ENCODE measurements around the gene CMTR1.

Gene CMTR1

DNA sequence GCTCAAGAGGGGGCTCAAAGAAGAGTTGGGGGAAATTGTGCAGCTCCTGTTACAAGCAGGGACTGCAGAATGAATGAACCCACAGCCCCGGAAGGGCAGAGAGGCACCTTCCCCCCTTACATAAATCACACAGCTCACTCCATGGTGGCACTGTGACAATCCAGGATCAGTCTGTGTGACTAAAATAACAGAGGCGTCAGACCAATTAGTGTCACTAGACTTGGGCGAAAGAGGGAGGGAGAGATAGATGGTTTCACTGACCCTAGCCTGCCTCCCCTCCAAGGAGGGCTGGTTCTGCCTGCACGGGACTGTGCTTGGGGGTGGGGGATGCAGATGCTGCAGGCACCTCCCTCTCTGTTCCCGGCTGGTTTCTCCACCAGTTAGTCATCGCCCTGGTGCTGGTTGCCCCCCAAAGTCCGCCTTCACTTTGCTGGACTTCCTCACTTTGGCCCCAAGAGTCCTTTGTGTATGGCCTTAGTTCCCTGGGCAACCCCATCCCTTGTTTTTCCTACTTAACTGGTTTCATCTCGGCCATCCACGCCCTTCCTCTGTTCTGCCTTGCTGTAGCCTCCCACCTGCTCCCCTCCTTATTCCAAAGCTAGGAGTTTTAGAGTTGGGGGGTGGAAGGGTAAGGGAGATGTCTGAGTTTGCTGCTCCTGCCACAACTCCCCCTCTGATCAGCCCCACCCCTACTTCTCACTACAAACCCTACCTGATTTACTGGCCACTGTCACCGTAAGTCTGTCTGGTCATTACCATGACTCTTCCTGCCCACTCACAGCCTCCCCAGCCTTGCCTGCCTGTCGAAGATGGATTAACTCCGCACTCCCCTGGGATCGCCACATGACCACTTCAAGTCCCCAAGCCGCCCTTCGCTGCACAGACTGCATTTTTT, 48.9 kb downstream of the CMTR1 start:
- no peak overlapping the region for H3K4me3 ChIP-seq (ENCODE audit: low read depth, low read length)
- DNase-seq (ENCODE audit: low read depth): no peak
- TF ChIP-seq, protein P1, sequence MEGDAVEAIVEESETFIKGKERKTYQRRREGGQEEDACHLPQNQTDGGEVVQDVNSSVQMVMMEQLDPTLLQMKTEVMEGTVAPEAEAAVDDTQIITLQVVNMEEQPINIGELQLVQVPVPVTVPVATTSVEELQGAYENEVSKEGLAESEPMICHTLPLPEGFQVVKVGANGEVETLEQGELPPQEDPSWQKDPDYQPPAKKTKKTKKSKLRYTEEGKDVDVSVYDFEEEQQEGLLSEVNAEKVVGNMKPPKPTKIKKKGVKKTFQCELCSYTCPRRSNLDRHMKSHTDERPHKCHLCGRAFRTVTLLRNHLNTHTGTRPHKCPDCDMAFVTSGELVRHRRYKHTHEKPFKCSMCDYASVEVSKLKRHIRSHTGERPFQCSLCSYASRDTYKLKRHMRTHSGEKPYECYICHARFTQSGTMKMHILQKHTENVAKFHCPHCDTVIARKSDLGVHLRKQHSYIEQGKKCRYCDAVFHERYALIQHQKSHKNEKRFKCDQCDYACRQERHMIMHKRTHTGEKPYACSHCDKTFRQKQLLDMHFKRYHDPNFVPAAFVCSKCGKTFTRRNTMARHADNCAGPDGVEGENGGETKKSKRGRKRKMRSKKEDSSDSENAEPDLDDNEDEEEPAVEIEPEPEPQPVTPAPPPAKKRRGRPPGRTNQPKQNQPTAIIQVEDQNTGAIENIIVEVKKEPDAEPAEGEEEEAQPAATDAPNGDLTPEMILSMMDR (conservative IDR thresholded peaks at IDR 0.05; ENCODE audit: low read depth, low read length): no peak

DNA sequence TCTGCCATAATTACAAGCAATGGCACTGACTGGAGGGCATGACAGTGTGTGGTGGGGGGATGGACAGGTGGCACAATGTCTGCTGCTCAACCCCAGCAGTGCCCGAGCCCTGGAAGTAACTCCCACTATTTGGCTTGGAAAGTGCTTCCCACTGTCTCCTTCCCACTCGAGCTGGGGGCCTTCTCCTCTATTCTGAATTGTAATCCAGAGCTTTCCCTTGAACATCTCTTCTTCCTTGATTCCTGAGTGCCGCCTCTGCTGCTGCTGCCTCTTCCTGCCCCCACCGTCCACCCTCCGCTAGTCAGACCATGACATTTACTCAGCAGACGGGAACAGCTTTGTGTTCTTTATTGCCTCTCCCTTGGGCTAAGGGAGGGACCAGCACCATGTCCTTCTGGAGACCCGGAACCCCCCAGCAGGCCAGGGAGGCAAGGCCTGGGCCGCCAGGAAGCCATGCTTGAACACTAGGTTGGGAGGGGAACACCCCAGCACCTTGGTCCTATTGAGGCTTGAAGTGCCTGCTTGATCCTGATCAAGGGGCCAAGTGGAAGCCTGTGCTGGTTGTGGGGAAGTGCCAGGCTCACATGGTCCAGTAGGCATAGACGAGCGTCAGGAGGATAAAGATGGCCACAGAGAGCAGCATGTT, 49.7 kb downstream of the CMTR1 start:
- H3K4me3 ChIP-seq (ENCODE audit: low read depth, low read length): no peak overlapping the region
- TF ChIP-seq, protein P1 (conservative IDR thresholded peaks at IDR 0.05; ENCODE audit: low read depth, low read length): no peak
- no peak for DNase-seq (ENCODE audit: low read depth)

DNA sequence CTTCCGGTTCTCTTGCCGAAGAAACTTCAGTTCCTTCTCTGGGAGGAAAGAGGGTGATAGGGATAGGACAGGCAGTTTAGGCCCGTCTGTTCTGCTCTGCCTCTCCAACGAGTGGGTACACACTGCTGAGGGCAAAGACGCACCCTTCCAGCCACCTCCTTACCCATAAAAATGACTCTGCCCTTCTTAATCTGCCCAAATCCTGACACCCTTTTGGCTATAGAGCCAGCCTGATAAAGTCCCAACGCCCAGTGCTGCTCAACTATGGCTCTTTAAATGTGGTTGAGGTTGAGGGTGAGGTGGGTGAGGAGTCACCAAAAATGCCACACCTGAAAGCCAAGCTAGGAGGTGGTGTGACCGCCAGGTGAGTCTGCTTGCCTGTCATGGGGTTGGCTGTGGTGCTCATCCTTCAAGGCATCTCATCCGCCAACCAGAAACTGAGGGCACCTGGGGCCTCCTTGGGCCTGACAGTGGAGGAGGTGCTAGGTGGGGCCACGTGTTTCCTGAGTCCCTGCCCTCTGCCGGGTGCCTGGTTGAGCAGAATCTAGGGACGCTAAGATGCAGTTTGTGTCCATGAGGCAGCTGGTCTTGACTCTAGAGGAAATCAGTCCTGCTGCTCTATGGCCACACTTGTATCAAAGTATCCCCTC, 50.4 kb downstream of the CMTR1 start:
- no peak overlapping the region for H3K4me3 ChIP-seq (ENCODE audit: low read depth, low read length)
- TF ChIP-seq, protein P1 (conservative IDR thresholded peaks at IDR 0.05; ENCODE audit: low read depth, low read length): no peak
- no peak for DNase-seq (ENCODE audit: low read depth)

DNA sequence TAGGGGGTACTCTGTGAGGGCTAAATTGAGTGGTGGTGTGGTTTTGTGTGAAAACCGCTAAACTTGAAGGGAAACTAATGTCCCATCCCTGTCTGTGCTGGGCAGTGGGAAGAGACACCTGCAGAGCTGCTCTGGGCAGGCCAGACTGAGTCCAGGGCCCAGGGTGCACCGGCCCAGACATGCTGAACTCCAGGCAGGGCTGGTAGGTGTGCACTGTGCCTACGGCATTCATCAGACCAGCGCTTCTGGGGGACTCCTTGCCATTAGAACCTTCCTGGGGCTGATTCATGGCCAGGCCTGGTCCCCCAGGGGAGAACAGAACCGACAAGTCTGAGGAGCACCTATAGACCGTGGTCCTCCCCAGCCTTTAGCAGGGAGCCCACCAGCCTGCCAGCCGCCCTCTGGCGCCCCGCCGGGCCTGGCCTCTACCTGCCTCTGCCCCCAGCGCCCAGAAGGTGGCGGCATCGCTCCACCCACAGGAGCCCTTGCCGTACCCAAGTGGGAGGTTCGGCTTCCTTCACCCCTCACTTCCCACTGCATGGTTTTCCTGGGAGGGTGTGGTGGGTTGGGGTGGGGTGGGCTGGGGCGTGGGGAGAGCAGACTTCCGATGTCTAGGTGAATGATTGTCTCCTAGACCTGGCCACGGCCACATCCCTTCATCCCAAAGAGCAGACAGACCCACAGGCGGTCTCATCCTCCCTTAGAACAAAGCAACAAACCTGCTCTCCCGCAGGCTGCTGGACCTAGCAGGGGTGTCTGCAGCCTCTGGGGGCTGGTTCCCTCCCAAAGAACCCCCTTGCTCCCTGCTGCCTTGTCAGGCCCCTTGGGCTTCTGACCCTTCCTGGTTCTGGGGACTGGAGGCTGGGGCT, 51.1 kb downstream of the CMTR1 start:
- TF ChIP-seq, protein P1 (conservative IDR thresholded peaks at IDR 0.05; ENCODE audit: low read depth, low read length): peak; percentile 83
- H3K4me3 ChIP-seq (ENCODE audit: low read depth, low read length): no peak overlapping the region
- DNase-seq (ENCODE audit: low read depth): peak; percentile 53

DNA sequence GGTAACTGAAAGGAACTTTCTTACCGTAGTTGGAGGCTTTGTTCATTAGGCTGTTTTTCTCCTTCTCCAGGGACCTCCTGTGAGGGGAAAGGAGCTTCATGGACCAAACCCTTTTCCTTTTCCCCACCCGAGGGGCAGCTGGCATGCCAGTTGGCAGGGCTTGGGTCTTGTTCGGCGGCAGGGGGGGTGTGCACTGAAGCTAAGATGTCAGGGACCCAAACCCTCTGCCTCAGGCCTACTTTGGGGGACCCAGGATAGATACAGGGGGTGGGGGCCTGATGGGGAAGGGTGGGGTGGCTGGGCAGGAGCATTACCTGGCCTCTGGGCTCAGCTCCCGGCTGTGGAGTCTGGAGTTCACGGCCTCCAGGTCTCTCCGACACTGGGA, 51.8 kb downstream of the CMTR1 start:
- TF ChIP-seq, protein P1 (conservative IDR thresholded peaks at IDR 0.05; ENCODE audit: low read depth, low read length): no peak
- DNase-seq (ENCODE audit: low read depth): no peak
- H3K4me3 ChIP-seq (ENCODE audit: low read depth, low read length): no peak overlapping the region

DNA sequence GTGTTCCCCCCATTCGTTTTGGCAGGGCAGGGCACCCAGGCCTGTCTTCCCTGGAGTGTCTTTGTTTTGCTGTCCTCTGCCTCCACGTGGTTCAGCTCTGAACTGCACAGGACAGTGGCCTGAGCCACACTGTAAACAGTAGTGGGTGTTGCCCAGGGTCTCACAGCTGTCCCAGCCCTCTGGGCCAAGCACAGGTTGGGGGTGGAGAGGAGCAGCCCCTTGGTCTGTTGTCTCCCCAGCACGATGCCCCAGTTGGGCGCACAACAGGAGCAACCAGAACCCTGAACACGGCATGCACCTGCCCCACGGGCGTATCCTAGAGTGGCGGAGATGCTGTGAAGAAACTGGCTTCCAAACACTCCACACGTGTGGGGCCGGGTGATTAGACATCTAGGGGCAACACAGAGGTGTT, 52.3 kb downstream of the CMTR1 start:
- no peak overlapping the region for H3K4me3 ChIP-seq (ENCODE audit: low read depth, low read length)
- TF ChIP-seq, protein P1 (conservative IDR thresholded peaks at IDR 0.05; ENCODE audit: low read depth, low read length): peak; percentile 38
- no peak for DNase-seq (ENCODE audit: low read depth)
